Endothelial cell of umbilical vein (primary cell): ENCODE results near the gene GARIN6. TPM values are rescaled to one million over a fixed set of nuclear protein-coding genes. Genes with fewer than 3 reads are reported as not detected.

Experiments used
- BruUV-seq: library from RNA; stranded (reverse); fragments of 400-500 nt; replicated peaks from 2 replicates; lab custom pipeline; 2021; lab: Mats Ljungman, UMichigan
- CTCF ChIA-PET: fragments of 300-600, 350-600 bp; sonication (Branson Sonifier 250); formaldehyde crosslinking; loops from one replicate; lab custom pipeline; 2021; ENCODE audit warnings: antibody characterized with exemption, inconsistent platforms; lab: Charles Lee
- POLR2A ChIA-PET: fragments of 300-600, 350-600 bp; sonication (Branson Sonifier 250); formaldehyde crosslinking; loops from one replicate; lab custom pipeline; 2021; ENCODE audit warnings: antibody characterized with exemption, inconsistent platforms; lab: Charles Lee
- DNase-seq: peaks from one replicate; pipeline ENCODE4 v3.0.0-alpha.2; 2011; ENCODE audit warnings: low read depth, low spot score
- FAIRE-seq: peaks from 2 replicates; lab custom pipeline; 2011; peaks lifted over from hg19 to GRCh38; lab: Jason Lieb, UNC
- H2AFZ ChIP-seq: 2 replicates; pipeline ENCODE4 v1.6.0; 2012; ENCODE audit warnings: low read depth, low read length, control low read depth, inconsistent platforms
- H3K27ac ChIP-seq: 2 replicates; pipeline ENCODE4 v1.5.1; 2011; ENCODE audit warnings: low read depth, mild to moderate bottlenecking, control low read depth, low read length, moderate library complexity; ENCODE audit not compliant: insufficient read depth
- H3K27me3 ChIP-seq, 2 experiments: 2 replicates each; pipeline versions ENCODE4 v1.6.0 to v1.6.1; 2011; ENCODE audit warnings: low read length in 2 of 2, mixed read lengths in 1 of 2; ENCODE audit not compliant: control insufficient read depth in 2 of 2, insufficient read depth in 2 of 2
- H3K36me3 ChIP-seq, 2 experiments: 2 replicates in 1 of 2; 3 replicates in 1 of 2; pipeline ENCODE4 v1.5.1; 2011; ENCODE audit warnings: low read length in 2 of 2, mild to moderate bottlenecking in 1 of 2, moderate library complexity in 1 of 2; ENCODE audit not compliant: control insufficient read depth in 2 of 2, insufficient read depth in 2 of 2; ENCODE audit errors: extremely low read depth in 1 of 2
- H3K4me1 ChIP-seq: 3 replicates; pipeline ENCODE4 v1.5.1; 2011; ENCODE audit warnings: mild to moderate bottlenecking, low read length; ENCODE audit not compliant: control insufficient read depth, insufficient read depth; ENCODE audit errors: extremely low read depth
- H3K4me2 ChIP-seq: 2 replicates; pipeline ENCODE4 v1.6.1; 2011; ENCODE audit warnings: low read length, control low read depth, mixed read lengths; ENCODE audit not compliant: insufficient read depth
- H3K4me3 ChIP-seq, 3 experiments: fragments of 200-600 bp in 1 of 3; sonication (generic), shearing (Covaris generic) in 1 of 3; replicated peaks in 1 of 3; 2 replicates each; pipeline ENCODE4 v1.5.1; 2011 to 2016; ENCODE audit warnings: control low read depth in 3 of 3, low read length in 3 of 3, mild to moderate bottlenecking in 2 of 3, inconsistent platforms in 1 of 3, low read depth in 1 of 3, moderate library complexity in 1 of 3; ENCODE audit not compliant: insufficient read depth in 1 of 3
- H3K79me2 ChIP-seq: 2 replicates; pipeline ENCODE4 v1.6.0; 2012; ENCODE audit warnings: low read length, inconsistent platforms; ENCODE audit not compliant: control insufficient read depth, insufficient read depth
- H3K9ac ChIP-seq: replicated peaks from 2 replicates; pipeline ENCODE3; 2011; ENCODE audit warnings: low read length, control low read depth; ENCODE audit not compliant: insufficient read depth; ENCODE audit errors: extremely low read depth
- H3K9me1 ChIP-seq: replicated peaks from 3 replicates; pipeline ENCODE4 v1.6.0; 2011; ENCODE audit warnings: mild to moderate bottlenecking, low read length; ENCODE audit not compliant: control insufficient read depth, insufficient read depth; ENCODE audit errors: extremely low read depth
- H3K9me3 ChIP-seq: replicated peaks from 2 replicates; pipeline ENCODE4 v1.5.1; 2012; ENCODE audit warnings: low read length, inconsistent platforms; ENCODE audit not compliant: control insufficient read depth, insufficient read depth
- H4K20me1 ChIP-seq: replicated peaks from 2 replicates; pipeline ENCODE3; 2011; ENCODE audit warnings: mild to moderate bottlenecking, low read length; ENCODE audit not compliant: control insufficient read depth, insufficient read depth; ENCODE audit errors: extremely low read depth
- EZH2 ChIP-seq: IDR thresholded peaks from 2 replicates; pipeline ENCODE4 v1.6.1; 2012; ENCODE audit warnings: borderline replicate concordance, low read depth, mild to moderate bottlenecking, moderate library complexity, low read length, inconsistent platforms; ENCODE audit not compliant: severe bottlenecking
- FOS ChIP-seq: IDR thresholded peaks from 2 replicates; pipeline ENCODE4 v1.6.1; 2011; ENCODE audit warnings: mild to moderate bottlenecking, low read length, moderate library complexity, borderline replicate concordance; ENCODE audit not compliant: insufficient read depth
- GATA2 ChIP-seq: IDR thresholded peaks from 2 replicates; pipeline ENCODE4 v1.7.0; 2011; ENCODE audit warnings: low read depth, mild to moderate bottlenecking, moderate library complexity, mixed read lengths, low read length; ENCODE audit not compliant: insufficient read length, insufficient read depth
- JUN ChIP-seq: IDR thresholded peaks from 2 replicates; pipeline ENCODE4 v1.6.1; 2011; ENCODE audit warnings: borderline replicate concordance, low read depth; ENCODE audit not compliant: insufficient read length, insufficient read depth
- MYC ChIP-seq: IDR thresholded peaks from one replicate; pipeline ENCODE4 v1.6.1; 2011; ENCODE audit warnings: mild to moderate bottlenecking, low read depth, low read length
- POLR2A ChIP-seq: IDR thresholded peaks from 2 replicates; pipeline ENCODE4 v1.6.1; 2012; ENCODE audit warnings: low read depth, mild to moderate bottlenecking, control low read depth, low read length
- POLR2AphosphoS5 ChIP-seq: IDR thresholded peaks from 2 replicates; pipeline ENCODE4 v1.6.1; 2012; ENCODE audit warnings: low read depth, mild to moderate bottlenecking, control low read depth, low read length, moderate library complexity; ENCODE audit not compliant: insufficient read depth
- dilution Hi-C: fragments of 300-500 bp; cut with MboI; formaldehyde crosslinking; loops from one replicate; pipeline ENCODE4 v1.15.0; 2019; ENCODE audit warnings: low sequenced_read_pairs; ENCODE audit not compliant: extremely low pct_ligation_motif_present
- intact Hi-C: fragments of 100-400 bp; cut with micrococcal nuclease; formaldehyde crosslinking; loops from one replicate; pipeline ENCODE4 v1.10.0; 2022
- polyA plus RNA-seq, 4 experiments: library from polyadenylated mRNA; depleted of rRNA in 3 of 4; stranded (reverse) in 3 of 4; unstranded in 1 of 4; fragments of >200 nt; gene quantifications; 2 replicates each; pipeline versions ENCODE4 v1.2.1 to v1.2.3, GENCODE V29; 2011 to 2012; ENCODE audit warnings: missing spikeins in 1 of 4
- total RNA-seq: library from RNA; stranded (reverse); gene quantifications from 2 replicates; pipeline ENCODE4 v1.2.3, GENCODE V29; 2021
- TF ChIP-seq, protein P1 (sequence below), 2 donors: IDR thresholded peaks; 1 replicate in 1 of 2; 2 replicates in 1 of 2; pipeline ENCODE4 v1.5.1; 2011; ENCODE audit warnings: low read length in 2 of 2, mild to moderate bottlenecking in 2 of 2, moderate library complexity in 2 of 2, control low read depth in 1 of 2, inconsistent platforms in 1 of 2, low read depth in 1 of 2; ENCODE audit not compliant: insufficient read depth in 1 of 2; ENCODE audit errors: extremely low read depth in 1 of 2
- TF ChIP-seq, protein P2 (sequence below): IDR thresholded peaks from 2 replicates; pipeline ENCODE4 v1.6.1; 2011; ENCODE audit not compliant: insufficient read depth, insufficient read length

Gene GARIN6
- total and polyA plus RNA-seq, 2 donors (not counting 3 experiments of a cell fraction or from before 2014, with no cell fraction given): not detected

DNA sequence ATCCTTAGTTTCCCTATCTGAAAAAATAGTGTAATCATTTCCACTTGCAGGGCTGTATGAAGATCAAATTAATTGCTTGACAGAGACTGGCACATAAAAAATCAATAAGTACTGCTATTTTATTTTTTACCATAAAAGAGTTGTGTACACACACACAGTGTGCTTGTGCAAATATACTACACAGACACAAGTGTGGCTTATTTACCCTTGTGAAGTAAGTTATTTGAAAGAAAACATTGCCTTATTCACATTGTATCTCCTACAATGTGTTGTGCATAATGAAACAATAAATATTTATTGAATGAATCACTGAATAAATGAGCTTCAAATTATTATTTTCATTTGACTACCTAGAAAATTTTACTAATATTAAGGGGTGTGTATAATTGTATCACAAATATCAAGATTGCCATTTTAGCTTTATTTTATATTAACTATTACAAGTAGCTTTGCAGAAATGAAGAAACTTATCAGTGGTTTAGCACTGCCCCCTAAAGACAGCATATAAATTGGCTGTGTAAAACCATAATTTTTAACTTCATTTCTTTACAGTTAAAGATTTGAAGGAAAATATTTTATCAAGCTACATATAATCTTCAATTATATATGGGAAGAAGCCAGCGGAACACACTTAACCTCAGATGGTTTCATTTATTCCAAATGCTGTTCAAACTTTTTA is 11.3 kb downstream of the GARIN6 start:
- no peak for FAIRE-seq
- Histone ChIP-seq H3K4me3 (no peak overlapping the region), H2AFZ (no peak overlapping the region), H3K79me2 (no peaks in the 10 kb centered on the region), H3K27me3 (no peaks in the 10 kb centered on the region), H3K9me3 (peaks cover 4% of the 10 kb centered on the region), H3K4me2 (no peak overlapping the region), H3K9me1 (no peaks in the 10 kb centered on the region), H3K27ac (no peak overlapping the region), H4K20me1 (no peaks in the 10 kb centered on the region), H3K36me3 (no peaks in the 10 kb centered on the region), H3K4me1 (no peaks in the 10 kb centered on the region), H3K9ac (no peak overlapping the region)
- POLR2A ChIA-PET: no interaction called here
- DNase-seq: no peak
- BruUV-seq: no TSS peak
- dilution Hi-C loops: no loop called here
- CTCF ChIA-PET: no interaction called here
- TF ChIP-seq, protein P1, sequence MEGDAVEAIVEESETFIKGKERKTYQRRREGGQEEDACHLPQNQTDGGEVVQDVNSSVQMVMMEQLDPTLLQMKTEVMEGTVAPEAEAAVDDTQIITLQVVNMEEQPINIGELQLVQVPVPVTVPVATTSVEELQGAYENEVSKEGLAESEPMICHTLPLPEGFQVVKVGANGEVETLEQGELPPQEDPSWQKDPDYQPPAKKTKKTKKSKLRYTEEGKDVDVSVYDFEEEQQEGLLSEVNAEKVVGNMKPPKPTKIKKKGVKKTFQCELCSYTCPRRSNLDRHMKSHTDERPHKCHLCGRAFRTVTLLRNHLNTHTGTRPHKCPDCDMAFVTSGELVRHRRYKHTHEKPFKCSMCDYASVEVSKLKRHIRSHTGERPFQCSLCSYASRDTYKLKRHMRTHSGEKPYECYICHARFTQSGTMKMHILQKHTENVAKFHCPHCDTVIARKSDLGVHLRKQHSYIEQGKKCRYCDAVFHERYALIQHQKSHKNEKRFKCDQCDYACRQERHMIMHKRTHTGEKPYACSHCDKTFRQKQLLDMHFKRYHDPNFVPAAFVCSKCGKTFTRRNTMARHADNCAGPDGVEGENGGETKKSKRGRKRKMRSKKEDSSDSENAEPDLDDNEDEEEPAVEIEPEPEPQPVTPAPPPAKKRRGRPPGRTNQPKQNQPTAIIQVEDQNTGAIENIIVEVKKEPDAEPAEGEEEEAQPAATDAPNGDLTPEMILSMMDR (IDR thresholded peaks at IDR 0.05; ENCODE audit: extremely low read depth in 1 of 2, insufficient read depth in 1 of 2, low read depth in 1 of 2, low read length in 2 of 2): no peak
- TF ChIP-seq MYC (no peak), POLR2AphosphoS5 (no peak), GATA2 (no peak), EZH2 (no peak), FOS (no peak), POLR2A (no peak), JUN (no peak)
- TF ChIP-seq, protein P2, sequence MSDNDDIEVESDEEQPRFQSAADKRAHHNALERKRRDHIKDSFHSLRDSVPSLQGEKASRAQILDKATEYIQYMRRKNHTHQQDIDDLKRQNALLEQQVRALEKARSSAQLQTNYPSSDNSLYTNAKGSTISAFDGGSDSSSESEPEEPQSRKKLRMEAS: no peak
- intact Hi-C loops: no loop called here
